GM12865 (cell line): ENCODE measurements around the gene FHIT.

Experiments
- DNase-seq: peaks from one replicate; pipeline ENCODE4 v3.0.0; 2010; ENCODE audit warnings: low read depth
- H3K4me3 ChIP-seq: 2 replicates; pipeline ENCODE4 v1.5.1; 2011; ENCODE audit warnings: mild to moderate bottlenecking, low read depth, low read length, control low read depth
- CTCF ChIP-seq: IDR thresholded peaks from 2 replicates; pipeline ENCODE4 v1.5.1; 2011; ENCODE audit warnings: low read length, control low read depth, low read depth, inconsistent platforms; ENCODE audit not compliant: insufficient read depth; ENCODE audit errors: missing control alignments

FHIT gene

DNA sequence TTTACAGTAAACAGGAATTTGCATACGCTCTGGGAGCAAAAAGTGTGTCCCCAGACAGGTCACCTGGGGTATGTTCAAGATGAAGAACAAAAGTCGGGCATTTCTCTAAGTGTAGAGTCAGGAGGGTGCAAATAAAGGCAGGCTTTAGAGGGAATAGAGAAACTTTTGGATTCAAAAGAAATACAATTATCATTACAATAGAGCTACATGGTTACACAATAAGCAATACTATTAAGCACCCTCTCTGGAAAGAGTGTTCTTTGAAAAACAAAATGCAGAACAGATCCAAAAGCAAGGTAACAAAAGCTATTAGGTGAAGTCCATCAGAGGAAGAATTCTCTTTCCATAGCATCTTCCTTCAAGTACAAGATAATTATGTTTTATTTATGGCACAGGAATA lies 679.7 kb downstream of the FHIT start:
- no peak for DNase-seq
- TF ChIP-seq CTCF: no peak

GRCh38 chr3:60557122-60557521 lies 694.1 kb downstream of the FHIT start:
- no peak overlapping the region for H3K4me3 ChIP-seq
- TF ChIP-seq CTCF: no peak
- no peak for DNase-seq

More for the DNA sequence above, 679.7 kb downstream of the FHIT start:
- H3K4me3 ChIP-seq: no peak overlapping the region

DNA sequence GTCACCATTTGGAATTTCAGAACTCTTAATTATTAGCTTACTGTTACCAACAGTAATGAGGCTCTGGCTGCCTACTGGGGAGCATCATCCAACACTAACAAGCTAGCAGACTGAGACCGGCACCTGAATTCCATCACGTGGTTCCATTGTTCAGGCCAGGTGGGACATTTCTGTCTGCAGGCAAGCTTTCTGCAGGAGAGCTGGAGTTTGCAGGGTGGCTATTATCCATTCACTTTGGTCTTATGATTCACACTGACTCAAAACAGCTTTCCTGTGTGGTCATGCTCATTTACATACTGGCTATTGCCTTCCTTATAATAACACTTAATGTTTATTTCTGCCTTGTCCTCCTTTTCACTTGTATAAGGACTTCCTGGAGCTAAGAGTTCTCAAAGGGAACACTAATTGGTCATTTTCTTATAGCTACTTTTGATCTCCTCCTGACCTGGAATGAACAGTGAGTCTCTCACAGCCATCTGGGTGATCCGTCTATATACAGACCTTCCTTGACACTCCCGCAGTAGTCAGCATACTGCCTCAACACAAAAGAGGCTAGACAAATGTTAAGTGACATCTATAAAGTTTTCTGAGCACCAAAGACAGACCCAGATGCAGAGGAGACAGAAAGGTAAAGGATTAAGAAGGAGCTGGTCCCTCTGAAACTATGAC lies 695.4 kb downstream of the FHIT start:
- H3K4me3 ChIP-seq: no peak overlapping the region
- peak; percentile 49 for DNase-seq
- TF ChIP-seq CTCF: no peak

DNA sequence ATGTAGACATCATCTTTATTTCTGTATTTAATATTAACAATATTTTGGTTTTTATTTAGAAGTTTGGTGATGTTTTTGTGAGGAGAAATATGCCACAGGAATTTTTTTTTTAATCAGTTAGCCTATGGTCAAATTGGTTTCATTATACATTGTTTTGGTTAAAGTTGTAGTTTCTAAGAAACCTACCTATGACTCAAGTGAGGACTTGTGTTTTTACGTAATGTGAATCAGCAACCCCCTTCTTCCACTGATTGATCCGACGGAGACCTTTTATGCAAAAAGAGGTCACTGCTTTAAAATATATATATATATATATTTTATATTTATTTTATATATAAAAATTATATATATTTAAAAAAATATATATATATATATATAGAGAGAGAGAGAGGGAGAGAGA lies 698.1 kb downstream of the FHIT start:
- H3K4me3 ChIP-seq: no peak overlapping the region
- no peak for TF ChIP-seq CTCF
- peak; percentile 3 for DNase-seq

DNA sequence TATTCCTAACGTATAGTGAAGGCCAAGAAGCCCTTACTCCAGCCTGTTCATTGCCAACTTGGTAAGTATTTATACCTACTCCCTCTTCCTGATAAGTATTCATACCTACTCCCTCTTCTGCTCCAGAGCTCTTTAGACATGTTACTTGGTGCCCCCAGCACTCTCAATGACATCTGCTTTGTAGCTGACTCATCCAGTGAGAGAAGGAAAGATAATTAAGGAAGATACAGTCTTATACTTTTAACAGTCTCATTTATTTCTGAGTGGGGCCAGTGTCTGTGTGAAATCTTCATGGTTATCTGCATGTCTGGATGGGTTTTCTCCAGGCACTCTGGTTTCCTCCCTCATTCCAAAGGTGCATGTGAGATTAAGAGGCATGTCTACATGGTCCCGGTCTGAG lies 698.7 kb downstream of the FHIT start:
- no peak for TF ChIP-seq CTCF
- no peak for DNase-seq
- H3K4me3 ChIP-seq: no peak overlapping the region

GRCh38 chr3:60551455-60552209 lies 699.6 kb downstream of the FHIT start:
- no peak for DNase-seq
- no peak overlapping the region for H3K4me3 ChIP-seq
- no peak for TF ChIP-seq CTCF
